SK-N-SH treated with all-trans-retinoic acid at 6 μM for 48 hours (cell line): ENCODE results near the gene TNFRSF8.

ENCODE experiments used
- ARNTL ChIP-seq: fragments of 450-650 bp; formaldehyde crosslinking; IDR thresholded peaks from 2 replicates; pipeline ENCODE4 v1.5.0; 2020; ENCODE audit warnings: low read depth, mild to moderate bottlenecking, moderate library complexity, borderline replicate concordance
- GLIS3 ChIP-seq: fragments of 250-450 bp; sonication (Bioruptor Pico); IDR thresholded peaks from 2 replicates; pipeline ENCODE4 v1.5.0; 2020; ENCODE audit warnings: mild to moderate bottlenecking, moderate library complexity
- OSR1 ChIP-seq: fragments of 250-450 bp; sonication (Bioruptor Pico); IDR thresholded peaks from 2 replicates; pipeline ENCODE4 v1.8.0; 2022; ENCODE audit warnings: moderate library complexity, mild to moderate bottlenecking, inconsistent platforms
- PPARA ChIP-seq: fragments of 250-450 bp; sonication (Bioruptor Pico); IDR thresholded peaks from 2 replicates; pipeline ENCODE4 v1.5.0; 2020; ENCODE audit warnings: mild to moderate bottlenecking, borderline replicate concordance
- RARB ChIP-seq: fragments of 250-450 bp; sonication (Bioruptor Pico); IDR thresholded peaks from 2 replicates; pipeline ENCODE4 v1.8.0; 2021; ENCODE audit warnings: mild to moderate bottlenecking, moderate library complexity
- TSHZ2 ChIP-seq: fragments of 250-450 bp; sonication (Bioruptor Pico); IDR thresholded peaks from 2 replicates; pipeline ENCODE4 v1.5.0; 2020; ENCODE audit warnings: mild to moderate bottlenecking, moderate library complexity
- ZFP3 ChIP-seq: fragments of 250-450 bp; sonication (Bioruptor Pico); IDR thresholded peaks from 2 replicates; pipeline ENCODE4 v1.5.0; 2020; ENCODE audit warnings: mild to moderate bottlenecking, moderate library complexity
- ZNF565 ChIP-seq: fragments of 450-650 bp; formaldehyde crosslinking; conservative IDR thresholded peaks from 2 replicates; pipeline ENCODE4 v1.5.0; 2020; ENCODE audit warnings: low read depth, mild to moderate bottlenecking, moderate library complexity
- ZNF70 ChIP-seq: fragments of 450-650 bp; formaldehyde crosslinking; IDR thresholded peaks from 2 replicates; pipeline ENCODE4 v1.5.0; 2020; ENCODE audit warnings: mild to moderate bottlenecking, moderate library complexity
- ZNF8 ChIP-seq: fragments of 450-650 bp; formaldehyde crosslinking; IDR thresholded peaks from 2 replicates; pipeline ENCODE4 v1.5.0; 2020; ENCODE audit warnings: mild to moderate bottlenecking, moderate library complexity

GRCh38 chr1:12057940-12058687 lies 5.0 kb upstream of the TNFRSF8 start:
- TF ChIP-seq OSR1 (CRISPR knock-in tag), result no peak
- TF ChIP-seq ZNF70 (CRISPR knock-in tag), result no peak
- TF ChIP-seq ZFP3, result no peak
- TF ChIP-seq GLIS3 (CRISPR knock-in tag), result no peak
- TF ChIP-seq ZNF565, result no peak
- no peak for TF ChIP-seq TSHZ2 (CRISPR knock-in tag)
- no peak for TF ChIP-seq ARNTL (CRISPR knock-in tag)
- no peak for TF ChIP-seq RARB (CRISPR knock-in tag)
- no peak for TF ChIP-seq ZNF8
- TF ChIP-seq PPARA (CRISPR knock-in tag), result no peak
